ENCODE measurements around the gene COLEC12. TPM values are rescaled to one million over a fixed set of nuclear protein-coding genes. Genes with fewer than 3 reads are reported as not detected.

Gene COLEC12
- total RNA-seq, 1 donor from 2014 or later = 15.4 TPM

- DNase-seq = no peak
Measured at GRCh38 chr18:383135-383534, 117.4 kb downstream of the COLEC12 start.

GRCh38 chr18:382423-382984 lies 118.0 kb downstream of the COLEC12 start:
- no peak for DNase-seq

GRCh38 chr18:379681-380330 lies 120.7 kb downstream of the COLEC12 start:
- no peak for DNase-seq

GRCh38 chr18:378079-378478 lies 122.4 kb downstream of the COLEC12 start:
- DNase-seq = peak; percentile 51

GRCh38 chr18:377088-377487 lies 123.4 kb downstream of the COLEC12 start:
- DNase-seq = no peak

GRCh38 chr18:376311-376710 lies 124.2 kb downstream of the COLEC12 start:
- DNase-seq = no peak

- no peak for DNase-seq
Measured at GRCh38 chr18:374721-375168, 125.8 kb downstream of the COLEC12 start.

- no peak for DNase-seq
Measured at GRCh38 chr18:373780-374179, 126.7 kb downstream of the COLEC12 start.

- no peak for DNase-seq
Measured at GRCh38 chr18:371609-371982, 128.9 kb downstream of the COLEC12 start.

GRCh38 chr18:370751-371608 lies 129.5 kb downstream of the COLEC12 start:
- DNase-seq = no peak

- DNase-seq = no peak
Measured at GRCh38 chr18:369224-370015, 131.1 kb downstream of the COLEC12 start.

GRCh38 chr18:366466-367061 lies 133.9 kb downstream of the COLEC12 start:
- DNase-seq = no peak

- DNase-seq = no peak
Measured at GRCh38 chr18:365651-366050, 134.8 kb downstream of the COLEC12 start.

GRCh38 chr18:364256-364826 lies 136.2 kb downstream of the COLEC12 start:
- DNase-seq = no peak

GRCh38 chr18:363301-364085 lies 137.0 kb downstream of the COLEC12 start:
- DNase-seq = no peak

GRCh38 chr18:362311-363290 lies 137.9 kb downstream of the COLEC12 start:
- DNase-seq = no peak

GRCh38 chr18:361941-362310 lies 138.6 kb downstream of the COLEC12 start:
- no peak for DNase-seq

- DNase-seq = no peak
Measured at GRCh38 chr18:361100-361732, 139.3 kb downstream of the COLEC12 start.

GRCh38 chr18:360676-361075 lies 139.8 kb downstream of the COLEC12 start:
- DNase-seq = no peak
